Vagina (tissue), 2 donors: ENCODE data around the gene C10orf95. TPM values are rescaled to one million over a fixed set of nuclear protein-coding genes. Genes with fewer than 3 reads are reported as not detected.
A peak's percentile ranks its signal among the peaks of the same experiment; 100 is the strongest.

Source experiments
- DNase-seq, 2 donors: peaks; one replicate each; pipeline ENCODE4 v3.0.0-alpha.2; 2017; ENCODE audit errors: extremely low spot score in 2 of 2
- H3K27ac ChIP-seq: fragments of 200-600 bp; sonication (generic); one replicate; pipeline ENCODE4 v1.5.1; 2019
- H3K27me3 ChIP-seq: fragments of 200-600 bp; sonication (generic); one replicate; pipeline ENCODE4 v1.5.1; 2019
- H3K36me3 ChIP-seq, 2 donors: fragments of 200-600 bp; sonication (generic); one replicate each; pipeline ENCODE4 v1.5.1; 2017 to 2019
- H3K4me1 ChIP-seq: fragments of 200-600 bp; sonication (generic); one replicate; pipeline ENCODE4 v1.5.1; 2019
- H3K4me3 ChIP-seq, 2 donors: fragments of 200-600 bp; sonication (generic); 1 replicate in 1 of 2; 2 replicates in 1 of 2; pipeline ENCODE4 v1.5.1; 2016 to 2019
- H3K9me3 ChIP-seq: fragments of 200-600 bp; sonication (generic); one replicate; pipeline ENCODE4 v1.5.1; 2019
- CTCF ChIP-seq, 3 experiments: fragments of 450-650 bp in 2 of 3; fragments of 200-600 bp in 1 of 3; sonication (generic) in 1 of 3; IDR thresholded peaks; one replicate each; pipeline ENCODE4 v1.5.1; 2017 to 2019; ENCODE audit warnings: antibody characterized with exemption in 3 of 3, mild to moderate bottlenecking in 2 of 3, moderate library complexity in 2 of 3
- POLR2A ChIP-seq, 2 donors: fragments of 450-650 bp; IDR thresholded peaks; one replicate each; pipeline ENCODE4 v1.6.1; 2017; ENCODE audit warnings: antibody characterized with exemption in 2 of 2, mild to moderate bottlenecking in 2 of 2, moderate library complexity in 2 of 2
- POLR2AphosphoS5 ChIP-seq, 2 donors: sonication (generic); formaldehyde crosslinking; IDR thresholded peaks; one replicate each; pipeline ENCODE4 v1.9.0; 2017; ENCODE audit warnings: antibody characterized with exemption in 2 of 2, mild to moderate bottlenecking in 2 of 2, low read depth in 1 of 2; ENCODE audit not compliant: insufficient read depth in 1 of 2
- intact Hi-C: fragments of 100-400 bp; cut with DNase I; formaldehyde crosslinking; loops from one replicate; pipeline ENCODE4 v1.15.1; 2023
- total RNA-seq: library from RNA; depleted of rRNA; stranded (reverse); fragments of >200 nt; gene quantifications from one replicate; pipeline ENCODE4 v1.2.3, GENCODE V29; 2016

Gene C10orf95
- total RNA-seq, 1 donor from 2014 or later = not detected

GRCh38 chr10:102421757-102422512 lies 29.4 kb downstream of the C10orf95 start:
- intact Hi-C loops = no loop called here
- peaks cover 39% of the 10 kb centered on the region for H3K4me1 ChIP-seq
- peak overlapping the region; percentile 59 to 93 for H3K4me3 ChIP-seq
- H3K27ac ChIP-seq = peak overlapping the region; percentile 73
- no peaks in the 10 kb centered on the region for H3K27me3 ChIP-seq
- DNase-seq = no peak
- no peaks in the 10 kb centered on the region for H3K36me3 ChIP-seq
- no peak for TF ChIP-seq CTCF (IDR thresholded peaks at IDR 0.05)
- no peak for TF ChIP-seq POLR2AphosphoS5 (IDR thresholded peaks at IDR 0.05; ENCODE audit: insufficient read depth in 1 of 2, low read depth in 1 of 2)
- TF ChIP-seq POLR2A (IDR thresholded peaks at IDR 0.05) = no peak
- H3K9me3 ChIP-seq = no peaks in the 10 kb centered on the region

- peak overlapping the region; percentile 73 for H3K27ac ChIP-seq
- no peak for TF ChIP-seq POLR2AphosphoS5 (IDR thresholded peaks at IDR 0.05; ENCODE audit: insufficient read depth in 1 of 2, low read depth in 1 of 2)
- no peak for TF ChIP-seq CTCF (IDR thresholded peaks at IDR 0.05)
- no peak for TF ChIP-seq POLR2A (IDR thresholded peaks at IDR 0.05)
- no peaks in the 10 kb centered on the region for H3K27me3 ChIP-seq
- H3K9me3 ChIP-seq = no peaks in the 10 kb centered on the region
- intact Hi-C loops = no loop called here
- H3K4me1 ChIP-seq = peaks cover 39% of the 10 kb centered on the region
- H3K4me3 ChIP-seq = peak overlapping the region; percentile 59 to 93
- no peaks in the 10 kb centered on the region for H3K36me3 ChIP-seq
- no peak for DNase-seq
Measured at GRCh38 chr10:102421507-102421756, 29.9 kb downstream of the C10orf95 start.

- intact Hi-C loops = no loop called here
- H3K4me3 ChIP-seq = peak within 1 kb of the TSS; percentile 59 to 93
- H3K36me3 ChIP-seq = no peaks in the 10 kb centered on the region
- no peaks in the 10 kb centered on the region for H3K9me3 ChIP-seq
- peak within 1 kb of the TSS; percentile 73 for H3K27ac ChIP-seq
- no peaks in the 10 kb centered on the region for H3K27me3 ChIP-seq
- peak in 1 of 2 donors; percentile 98 for DNase-seq
- peaks cover 39% of the 10 kb centered on the region for H3K4me1 ChIP-seq
- TF ChIP-seq POLR2AphosphoS5 (IDR thresholded peaks at IDR 0.05; ENCODE audit: insufficient read depth in 1 of 2, low read depth in 1 of 2) (peak; percentile 87 to 99), CTCF (IDR thresholded peaks at IDR 0.05) (no peak), POLR2A (IDR thresholded peaks at IDR 0.05) (no peak)
Measured at GRCh38 chr10:102420714-102421506, 30.4 kb downstream of the C10orf95 start, which contains the start of gene FBXL15. Gene FBXL15, plus strand, starts transcription at chr10:102420836. Its CDS starts 294 bp downstream, at chr10:102421130.

- intact Hi-C loops = no loop called here
- no peak for DNase-seq
- peaks cover 39% of the 10 kb centered on the region for H3K4me1 ChIP-seq
Measured at GRCh38 chr10:102420181-102420713, 31.1 kb downstream of the C10orf95 start.

More at GRCh38 chr10:102420181-102420713, 31.1 kb downstream of the C10orf95 start:
- TF ChIP-seq POLR2A (IDR thresholded peaks at IDR 0.05) = no peak
- no peak for TF ChIP-seq POLR2AphosphoS5 (IDR thresholded peaks at IDR 0.05; ENCODE audit: insufficient read depth in 1 of 2, low read depth in 1 of 2)
- no peak for TF ChIP-seq CTCF (IDR thresholded peaks at IDR 0.05)
- H3K4me3 ChIP-seq = peak overlapping the region; percentile 59 to 93
- H3K27me3 ChIP-seq = no peaks in the 10 kb centered on the region
- H3K36me3 ChIP-seq = no peaks in the 10 kb centered on the region
- H3K9me3 ChIP-seq = no peaks in the 10 kb centered on the region
- peak overlapping the region; percentile 73 for H3K27ac ChIP-seq
